ENCODE data around the gene MDM2. TPM values are rescaled to one million over a fixed set of nuclear protein-coding genes. Genes with fewer than 3 reads are reported as not detected.

Gene MDM2
- total RNA-seq, 1 experiment from 2014 or later: 159 TPM

DNA sequence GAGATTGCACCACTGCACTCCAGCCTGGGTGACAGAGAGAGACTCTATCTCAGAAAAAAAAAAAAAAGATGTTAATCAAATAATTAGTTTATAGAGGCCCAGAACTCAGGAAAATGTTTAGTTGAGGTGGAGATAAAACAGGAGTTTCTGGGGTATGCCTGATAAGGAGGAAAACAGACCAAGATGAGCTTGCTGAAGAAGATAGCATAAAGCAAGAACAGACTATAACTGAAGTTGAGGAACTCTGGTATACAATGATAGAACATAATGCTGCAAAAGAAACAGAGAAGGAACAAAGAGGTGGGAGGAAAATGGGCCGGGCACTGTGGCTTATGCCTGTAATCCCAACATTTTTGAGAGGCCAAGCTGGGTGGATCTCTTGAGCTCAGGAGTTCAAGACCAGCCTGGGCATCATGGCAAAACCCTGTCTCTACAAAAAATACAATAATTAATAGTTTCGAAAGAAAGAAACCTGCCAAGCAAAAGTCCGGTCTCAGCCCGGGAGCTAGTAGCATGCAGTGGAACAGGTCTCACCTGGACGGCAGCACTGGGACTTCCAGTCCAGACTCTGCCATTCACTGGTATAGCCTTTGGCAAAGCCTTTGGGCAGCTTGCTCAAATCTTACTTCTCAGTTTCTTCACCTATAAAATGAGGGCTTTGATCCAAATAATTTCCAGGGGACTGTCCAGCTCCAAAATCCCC lies 36.6 kb upstream of the MDM2 start:
- no peak overlapping the region for H3K27ac Mint-ChIP-seq
- no peak overlapping the region for H2BK15ac ChIP-seq (ENCODE audit: low read depth, low read length)
- peaks cover 1 to 4% (median 4%) of the 10 kb centered on the region in 3 experiments; a peak in 5 of 7 replicates for H3K36me3 Mint-ChIP-seq (ENCODE audit: insufficient read depth in 1 of 3, low read depth in 3 of 3)
- H3K23ac ChIP-seq (ENCODE audit: insufficient read length, low read depth, low read length): no peak overlapping the region
- no peak overlapping the region for H2BK12ac ChIP-seq (ENCODE audit: insufficient read length, low read depth, low read length)
- no peak overlapping the region for H3T11ph ChIP-seq (ENCODE audit: low read length)
- no peak overlapping the region for H3K56ac ChIP-seq (ENCODE audit: insufficient read length, low read depth, low read length)
- H2AFZ ChIP-seq (ENCODE audit: low read length): no peak overlapping the region
- H3K4me1 Mint-ChIP-seq: no peaks in the 10 kb centered on the region
- no peak overlapping the region for H3K4me3 Mint-ChIP-seq
- H3K4me2 ChIP-seq (ENCODE audit: insufficient read depth, insufficient read length, low read length): no peak overlapping the region
- TF ChIP-seq, protein P1, sequence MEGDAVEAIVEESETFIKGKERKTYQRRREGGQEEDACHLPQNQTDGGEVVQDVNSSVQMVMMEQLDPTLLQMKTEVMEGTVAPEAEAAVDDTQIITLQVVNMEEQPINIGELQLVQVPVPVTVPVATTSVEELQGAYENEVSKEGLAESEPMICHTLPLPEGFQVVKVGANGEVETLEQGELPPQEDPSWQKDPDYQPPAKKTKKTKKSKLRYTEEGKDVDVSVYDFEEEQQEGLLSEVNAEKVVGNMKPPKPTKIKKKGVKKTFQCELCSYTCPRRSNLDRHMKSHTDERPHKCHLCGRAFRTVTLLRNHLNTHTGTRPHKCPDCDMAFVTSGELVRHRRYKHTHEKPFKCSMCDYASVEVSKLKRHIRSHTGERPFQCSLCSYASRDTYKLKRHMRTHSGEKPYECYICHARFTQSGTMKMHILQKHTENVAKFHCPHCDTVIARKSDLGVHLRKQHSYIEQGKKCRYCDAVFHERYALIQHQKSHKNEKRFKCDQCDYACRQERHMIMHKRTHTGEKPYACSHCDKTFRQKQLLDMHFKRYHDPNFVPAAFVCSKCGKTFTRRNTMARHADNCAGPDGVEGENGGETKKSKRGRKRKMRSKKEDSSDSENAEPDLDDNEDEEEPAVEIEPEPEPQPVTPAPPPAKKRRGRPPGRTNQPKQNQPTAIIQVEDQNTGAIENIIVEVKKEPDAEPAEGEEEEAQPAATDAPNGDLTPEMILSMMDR (conservative IDR thresholded peaks at IDR 0.05): no peak
- H3K14ac ChIP-seq (ENCODE audit: insufficient read depth, low read length): no peak overlapping the region
- H3K9me3 ChIP-seq (ENCODE audit: control insufficient read depth, low read depth, low read length): no peaks in the 10 kb centered on the region
- no peaks in the 10 kb centered on the region for H3K27me3 ChIP-seq (ENCODE audit: insufficient read depth, low read length)
- H2AK5ac ChIP-seq (ENCODE audit: insufficient read length, low read length): no peak overlapping the region
- no peak overlapping the region for H3K27ac ChIP-seq (ENCODE audit: insufficient read length, low read depth, low read length)
- no peaks in the 10 kb centered on the region for H3K27me3 Mint-ChIP-seq (ENCODE audit: low read depth)
- no peak overlapping the region for H4K8ac ChIP-seq (replicated peaks; ENCODE audit: insufficient read length, low read depth, low read length)
- no peak overlapping the region for H2BK120ac ChIP-seq (ENCODE audit: low read depth, low read length, poor library complexity, severe bottlenecking)
- H4K5ac ChIP-seq (ENCODE audit: insufficient read length, low read depth, low read length): no peak overlapping the region
- no peak overlapping the region for H2BK5ac ChIP-seq (ENCODE audit: insufficient read length, low read length)
- H3K4ac ChIP-seq (ENCODE audit: low read depth, low read length): no peak overlapping the region
- no peak overlapping the region for H3K9ac ChIP-seq (ENCODE audit: extremely low read depth, insufficient read length, low read length)
- no peaks in the 10 kb centered on the region for H3K23me2 ChIP-seq (ENCODE audit: insufficient read length, low read depth, low read length, poor library complexity, severe bottlenecking)
- no peak overlapping the region for H4K91ac ChIP-seq (ENCODE audit: insufficient read length, low read depth, low read length)
- H3K9me3 Mint-ChIP-seq: no peaks in the 10 kb centered on the region
- H2BK20ac ChIP-seq (ENCODE audit: low read depth, low read length, poor library complexity, severe bottlenecking): no peak overlapping the region
- no peaks in the 10 kb centered on the region for H3K79me2 ChIP-seq (ENCODE audit: insufficient read depth, low read length)
- DNase-seq: no peak
- H3K4me1 ChIP-seq (ENCODE audit: insufficient read depth, low read length): no peaks in the 10 kb centered on the region
- no peaks in the 10 kb centered on the region for H4K20me1 ChIP-seq (ENCODE audit: control insufficient read depth, insufficient read depth, insufficient read length)
- H3K79me1 ChIP-seq (ENCODE audit: insufficient read depth, low read depth, low read length, poor library complexity, severe bottlenecking): no peaks in the 10 kb centered on the region
- WGBS (ENCODE audit: extremely low coverage, insufficient read length, low lambda C conversion rate): no CpG with 5 or more reads among the region's 5 CpGs
- H3K18ac ChIP-seq (ENCODE audit: insufficient read length, low read depth, low read length): no peak overlapping the region
